Left ventricle myocardium inferior (tissue), 1 donor: Measurements from ENCODE around the gene FBXO5. TPM values are rescaled to one million over a fixed set of nuclear protein-coding genes. Genes with fewer than 3 reads are reported as not detected.

ENCODE experiments used
- DNase-seq: peaks from one replicate; pipeline ENCODE4 v3.0.0-alpha.2; 2020
- H3K27ac ChIP-seq: fragments of 200-600 bp; replicated peaks from 2 replicates; pipeline ENCODE4 v1.8.0; 2021
- H3K27me3 ChIP-seq: fragments of 200-600 bp; 2 replicates; pipeline ENCODE4 v1.8.0; 2021; ENCODE audit warnings: low read depth
- H3K36me3 ChIP-seq: fragments of 200-600 bp; 2 replicates; pipeline ENCODE4 v1.8.0; 2021
- H3K4me1 ChIP-seq: fragments of 200-600 bp; 2 replicates; pipeline ENCODE4 v1.8.0; 2021
- H3K4me3 ChIP-seq: fragments of 200-600 bp; 2 replicates; pipeline ENCODE4 v1.8.0; 2021; ENCODE audit warnings: mild to moderate bottlenecking, moderate library complexity
- H3K9me3 ChIP-seq: fragments of 200-600 bp; replicated peaks from 2 replicates; pipeline ENCODE4 v1.8.0; 2021
- intact Hi-C: fragments of 100-400 bp; cut with micrococcal nuclease; formaldehyde crosslinking; loops from one replicate; pipeline ENCODE4 v1.11.0; 2022
- total RNA-seq: library from RNA; stranded (reverse); fragmentation: NEBNext Ultra II Directional; extraction: Animal tissue kit (Norgen Biotek cat#: 25700); gene quantifications from one replicate; pipeline ENCODE4 v1.2.1, GENCODE V29; 2021
- TF ChIP-seq, protein P1 (sequence below): fragments of 200-600 bp; IDR thresholded peaks from 2 replicates; pipeline ENCODE4 v1.8.0; 2021; ENCODE audit warnings: antibody characterized with exemption, mild to moderate bottlenecking, borderline replicate concordance
- donor health status: DM: no; HTN: yes; CAD: no; lungs with severe emphysema.

The FBXO5 gene
- total RNA-seq, 1 donor from 2014 or later = 1.6 TPM

DNA sequence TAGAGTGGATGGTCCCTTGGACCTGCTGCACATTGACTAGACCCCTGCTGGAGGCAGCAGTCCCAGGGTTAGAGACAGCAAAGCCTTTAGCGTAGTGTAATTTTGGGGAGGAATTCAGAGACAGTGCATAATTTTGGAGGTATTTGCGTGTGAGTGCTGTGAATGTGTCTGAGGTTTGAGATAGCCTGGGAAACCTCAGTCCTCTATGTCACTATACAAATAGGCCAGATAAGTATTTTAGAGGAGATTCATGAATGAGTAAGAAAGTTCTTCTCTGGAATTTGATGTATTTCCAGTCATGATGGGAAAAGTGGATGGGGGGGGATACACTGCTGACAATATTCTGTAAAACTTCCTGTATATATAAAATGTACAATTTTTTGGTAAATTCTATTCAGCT is 45.4 kb upstream of the FBXO5 start:
- Histone ChIP-seq H3K36me3 (no peaks in the 10 kb centered on the region), H3K27me3 (no peaks in the 10 kb centered on the region), H3K4me1 (no peaks in the 10 kb centered on the region), H3K9me3 (no peaks in the 10 kb centered on the region), H3K27ac (no peak overlapping the region), H3K4me3 (no peak overlapping the region)
- TF ChIP-seq, protein P1, sequence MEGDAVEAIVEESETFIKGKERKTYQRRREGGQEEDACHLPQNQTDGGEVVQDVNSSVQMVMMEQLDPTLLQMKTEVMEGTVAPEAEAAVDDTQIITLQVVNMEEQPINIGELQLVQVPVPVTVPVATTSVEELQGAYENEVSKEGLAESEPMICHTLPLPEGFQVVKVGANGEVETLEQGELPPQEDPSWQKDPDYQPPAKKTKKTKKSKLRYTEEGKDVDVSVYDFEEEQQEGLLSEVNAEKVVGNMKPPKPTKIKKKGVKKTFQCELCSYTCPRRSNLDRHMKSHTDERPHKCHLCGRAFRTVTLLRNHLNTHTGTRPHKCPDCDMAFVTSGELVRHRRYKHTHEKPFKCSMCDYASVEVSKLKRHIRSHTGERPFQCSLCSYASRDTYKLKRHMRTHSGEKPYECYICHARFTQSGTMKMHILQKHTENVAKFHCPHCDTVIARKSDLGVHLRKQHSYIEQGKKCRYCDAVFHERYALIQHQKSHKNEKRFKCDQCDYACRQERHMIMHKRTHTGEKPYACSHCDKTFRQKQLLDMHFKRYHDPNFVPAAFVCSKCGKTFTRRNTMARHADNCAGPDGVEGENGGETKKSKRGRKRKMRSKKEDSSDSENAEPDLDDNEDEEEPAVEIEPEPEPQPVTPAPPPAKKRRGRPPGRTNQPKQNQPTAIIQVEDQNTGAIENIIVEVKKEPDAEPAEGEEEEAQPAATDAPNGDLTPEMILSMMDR = no peak
- no peak for DNase-seq
- intact Hi-C loops = no loop called here

DNA sequence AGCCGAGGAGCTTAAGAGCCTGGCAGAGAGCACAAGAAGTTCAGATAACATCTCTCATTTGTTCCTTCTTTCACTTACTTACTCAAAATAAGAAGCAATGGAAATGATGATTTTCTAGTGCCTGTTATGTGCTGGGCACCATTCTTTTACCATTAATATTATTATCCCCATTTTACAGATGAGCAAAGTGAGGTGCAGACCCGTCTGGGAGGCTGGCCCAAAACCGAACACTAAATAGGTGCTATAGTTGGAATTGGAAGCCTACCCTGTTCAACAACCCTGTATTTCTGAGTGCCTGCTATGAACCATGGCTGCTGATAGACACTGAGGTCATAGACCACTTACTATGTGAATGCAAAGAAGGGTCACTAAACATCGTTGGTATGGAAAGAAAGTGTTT is 44.6 kb upstream of the FBXO5 start:
- no peaks in the 10 kb centered on the region for H3K36me3 ChIP-seq
- H3K9me3 ChIP-seq = no peaks in the 10 kb centered on the region
- H3K4me3 ChIP-seq = no peak overlapping the region
- no peak overlapping the region for H3K27ac ChIP-seq
- no peaks in the 10 kb centered on the region for H3K4me1 ChIP-seq
- intact Hi-C loops = no loop called here
- no peak for DNase-seq
- H3K27me3 ChIP-seq = no peaks in the 10 kb centered on the region
- TF ChIP-seq, protein P1 = no peak

DNA sequence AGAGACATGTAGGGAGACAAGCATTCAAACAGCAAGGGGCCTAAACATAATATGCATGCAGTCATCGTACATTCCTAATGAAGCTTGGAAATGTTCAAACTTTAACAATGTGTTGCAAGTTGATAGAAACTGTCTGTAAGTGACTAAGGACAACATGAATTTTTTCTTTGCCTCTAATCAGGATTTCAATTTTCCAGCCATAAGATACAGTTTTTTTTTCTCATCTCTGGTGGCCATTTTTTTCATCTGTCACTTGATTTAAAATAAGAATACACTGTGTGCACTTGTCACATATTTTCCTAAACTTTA is 41.8 kb upstream of the FBXO5 start:
- TF ChIP-seq, protein P1 = peak; percentile 12
- Histone ChIP-seq H3K36me3 (no peaks in the 10 kb centered on the region), H3K27me3 (no peaks in the 10 kb centered on the region), H3K4me1 (no peaks in the 10 kb centered on the region), H3K4me3 (no peak overlapping the region), H3K27ac (no peak overlapping the region), H3K9me3 (no peaks in the 10 kb centered on the region)
- DNase-seq = no peak
- intact Hi-C loops = no loop called here

DNA sequence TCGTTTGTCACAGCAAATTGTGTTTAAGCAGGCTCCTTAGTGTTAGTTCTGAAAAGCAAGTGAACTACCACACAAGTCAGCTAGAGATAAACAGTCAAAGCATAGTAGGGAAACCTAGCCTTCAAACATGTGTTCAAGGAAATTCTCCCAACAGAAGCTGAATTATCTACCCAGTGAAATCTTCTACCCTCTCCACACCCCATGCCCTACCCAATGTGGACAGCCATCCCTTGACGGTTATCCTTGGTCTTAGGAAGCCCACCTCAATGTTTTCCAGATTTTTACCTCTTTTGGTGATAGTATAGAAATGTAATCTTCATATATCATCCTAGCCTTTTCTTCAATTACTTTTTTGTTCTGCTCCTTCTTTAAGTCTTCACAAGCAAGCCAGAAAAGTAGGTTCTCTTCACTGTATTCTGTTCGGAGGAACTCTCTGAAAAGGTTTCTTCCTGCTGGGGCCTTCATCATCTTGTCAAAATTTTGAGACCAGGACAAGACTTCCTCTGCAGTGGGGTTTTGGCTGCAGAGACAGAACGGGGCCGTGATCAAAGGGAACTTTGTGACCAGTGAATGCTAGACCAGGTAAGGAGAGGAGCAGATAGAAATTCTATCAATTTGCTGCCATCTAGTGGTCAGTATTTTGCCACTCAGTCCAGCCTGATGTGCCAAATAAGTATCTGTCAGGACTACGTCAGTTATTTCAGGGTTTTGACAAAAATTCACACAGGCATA is 41.3 kb upstream of the FBXO5 start:
- Histone ChIP-seq H3K27me3 (no peaks in the 10 kb centered on the region), H3K9me3 (no peaks in the 10 kb centered on the region), H3K4me3 (no peak overlapping the region), H3K27ac (no peak overlapping the region), H3K36me3 (no peaks in the 10 kb centered on the region), H3K4me1 (no peaks in the 10 kb centered on the region)
- no peak for DNase-seq
- TF ChIP-seq, protein P1 = peak; percentile 87
- intact Hi-C loops = no loop called here

DNA sequence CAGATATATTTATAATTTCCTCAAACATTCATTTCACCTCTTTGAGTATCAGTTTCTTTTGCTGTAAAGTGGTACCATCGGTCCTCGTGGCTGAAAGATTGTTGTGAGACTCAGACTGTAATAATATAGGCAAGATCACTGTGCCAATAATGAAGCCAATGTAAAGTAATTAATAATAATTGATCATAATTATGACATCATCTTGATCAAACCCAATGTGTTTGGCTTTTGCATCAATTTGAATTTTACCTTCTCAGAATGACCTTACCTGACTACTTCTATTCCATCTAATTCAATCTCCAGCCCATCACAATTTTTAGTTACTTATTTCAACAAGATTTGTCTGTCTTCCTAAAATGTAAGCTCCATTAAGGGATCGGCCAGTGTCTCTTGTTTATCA is 35.5 kb upstream of the FBXO5 start:
- Histone ChIP-seq H3K27ac (no peak overlapping the region), H3K4me3 (no peak overlapping the region), H3K27me3 (no peaks in the 10 kb centered on the region), H3K36me3 (no peaks in the 10 kb centered on the region), H3K9me3 (no peaks in the 10 kb centered on the region), H3K4me1 (no peaks in the 10 kb centered on the region)
- intact Hi-C loops = no loop called here
- DNase-seq = no peak
- TF ChIP-seq, protein P1 = no peak
